HepG2 (cell line): ENCODE data around the gene BCL2L2. TPM values are rescaled to one million over a fixed set of nuclear protein-coding genes. Genes with fewer than 3 reads are reported as not detected.

ENCODE experiments used
- ATF4 ChIP-seq, 2 experiments: fragments of 450-650 bp in 1 of 2; sonication (generic) in 1 of 2; formaldehyde crosslinking; IDR thresholded peaks; 2 replicates each; pipeline versions ENCODE4 v1.5.0 to v1.8.0; 2020 to 2022; ENCODE audit warnings: mild to moderate bottlenecking in 1 of 2, missing genetic modification reagents in 1 of 2
- CBFB ChIP-seq: sonication (generic); formaldehyde crosslinking; IDR thresholded peaks from 2 replicates; pipeline ENCODE4 v1.4.0; 2020; ENCODE audit warnings: missing genetic modification reagents
- CENPX ChIP-seq: sonication (generic); formaldehyde crosslinking; IDR thresholded peaks from 2 replicates; pipeline ENCODE4 v1.9.0; 2021; ENCODE audit warnings: mild to moderate bottlenecking, missing genetic modification reagents, moderate library complexity
- DR1 ChIP-seq: sonication (generic); formaldehyde crosslinking; IDR thresholded peaks from 2 replicates; pipeline ENCODE4 v1.8.0; 2021; ENCODE audit warnings: mild to moderate bottlenecking, missing genetic modification reagents, inconsistent platforms
- FOXC1 ChIP-seq: sonication (generic); formaldehyde crosslinking; IDR thresholded peaks from 2 replicates; pipeline ENCODE4 v1.8.0; 2022; ENCODE audit warnings: mild to moderate bottlenecking, missing genetic modification reagents, borderline replicate concordance
- HOXA7 ChIP-seq: sonication (generic); formaldehyde crosslinking; IDR thresholded peaks from 2 replicates; pipeline ENCODE4 v1.8.1; 2022; ENCODE audit warnings: mild to moderate bottlenecking, missing genetic modification reagents, moderate library complexity
- IRF2 ChIP-seq: IDR thresholded peaks from 2 replicates; pipeline ENCODE4 v1.6.1; 2018; ENCODE audit warnings: missing genetic modification reagents, missing compliant biosample characterization
- PCBP2 ChIP-seq: fragments of 200-400 bp; formaldehyde crosslinking; optimal IDR thresholded peaks from 2 replicates; pipeline ENCODE3; 2018; ENCODE audit warnings: low read length, low read depth; ENCODE audit not compliant: poor library complexity, severe bottlenecking
- POGK ChIP-seq: sonication (generic); formaldehyde crosslinking; conservative IDR thresholded peaks from 2 replicates; pipeline ENCODE4 v1.8.0; 2022; ENCODE audit warnings: mild to moderate bottlenecking, moderate library complexity, missing genetic modification reagents
- REST ChIP-seq, 2 experiments: IDR thresholded peaks; 2 replicates each; pipeline ENCODE4 v1.6.1; 2011 to 2012; ENCODE audit warnings: low read length in 2 of 2, borderline replicate concordance in 1 of 2, low read depth in 1 of 2, mild to moderate bottlenecking in 1 of 2, moderate library complexity in 1 of 2
- ZBTB26 ChIP-seq: IDR thresholded peaks from 2 replicates; pipeline ENCODE4 v1.6.1; 2016; ENCODE audit warnings: missing compliant biosample characterization, missing genetic modification reagents, borderline replicate concordance
- ZNF281 ChIP-seq: sonication (generic); formaldehyde crosslinking; IDR thresholded peaks from 2 replicates; pipeline ENCODE4 v1.4.0; 2020; ENCODE audit warnings: missing genetic modification reagents, borderline replicate concordance
- ZNF296 ChIP-seq: sonication (generic); formaldehyde crosslinking; conservative IDR thresholded peaks from 2 replicates; pipeline ENCODE4 v1.5.0; 2020; ENCODE audit warnings: mild to moderate bottlenecking, missing genetic modification reagents
- polyA plus RNA-seq, 8 experiments: library from polyadenylated mRNA; depleted of rRNA in 3 of 8; stranded (reverse) in 7 of 8; unstranded in 1 of 8; fragments of >200 nt; fragmentation: Illumina TruSeq in 4 of 8; extraction: Trizol in 4 of 8; gene quantifications; 2 replicates each; pipeline versions ENCODE4 v1.2.1 to v1.2.3, GENCODE V29; 2011 to 2016; ENCODE audit warnings: low read depth in 4 of 8, missing spikeins in 1 of 8, mixed read lengths in 1 of 8; ENCODE audit not compliant: insufficient read depth in 1 of 8
- total RNA-seq, 5 experiments: library from RNA; depleted of rRNA; stranded (reverse); fragments of >200 nt; fragmentation: Illumina TruSeq; extraction: Trizol; gene quantifications; 2 replicates each; pipeline ENCODE4 v1.2.3, GENCODE V29; 2016; ENCODE audit warnings: low read depth in 1 of 5
- TF ChIP-seq, protein P1 (sequence below): sonication (generic); formaldehyde crosslinking; IDR thresholded peaks from 2 replicates; pipeline ENCODE4 v1.4.0; 2020; ENCODE audit warnings: mild to moderate bottlenecking, missing genetic modification reagents

BCL2L2 gene
- total and polyA plus RNA-seq, 2 of the 13 experiments (the other 11 are each of a cell fraction or from before 2014, with no cell fraction given) = 28.1 to 49.8 TPM

DNA sequence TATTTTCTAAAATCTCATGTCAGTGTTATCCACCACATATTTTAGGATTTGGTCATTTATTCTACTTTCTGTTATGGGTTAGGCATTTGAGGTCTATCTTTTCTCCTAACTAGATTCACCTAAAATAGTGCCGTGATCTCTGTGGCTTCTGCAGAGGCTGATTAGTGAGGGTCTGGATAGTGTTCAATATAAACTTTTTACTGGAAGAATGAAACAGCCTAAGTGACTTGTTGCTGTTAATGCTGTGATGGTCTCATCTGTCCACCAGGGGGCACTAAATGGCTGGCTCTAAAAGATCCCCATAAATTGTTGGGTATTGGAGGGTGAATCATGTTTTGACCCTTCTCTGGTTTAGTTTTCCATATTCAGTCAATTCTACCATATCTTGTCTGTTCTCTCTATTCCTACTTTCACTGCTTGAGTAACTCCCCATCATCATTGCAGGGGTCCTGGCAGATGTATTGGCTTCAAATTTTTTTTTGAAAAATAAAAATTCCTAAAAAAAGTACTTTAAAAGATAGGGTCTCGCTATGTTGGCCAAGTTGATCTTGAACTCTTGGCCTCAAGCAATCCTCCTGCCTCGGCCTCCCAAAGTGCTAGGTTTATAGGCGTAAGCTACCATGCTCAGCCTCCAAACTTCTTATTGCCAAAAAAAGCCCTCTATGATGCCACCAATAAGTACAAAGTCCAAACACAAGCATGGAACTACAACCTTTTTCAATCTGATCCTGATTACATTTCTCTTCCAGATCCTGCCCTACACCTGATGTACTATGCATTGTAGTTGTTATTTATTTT, 21.5 kb downstream of the BCL2L2 start (continued):
- TF ChIP-seq REST (IDR thresholded peaks at IDR 0.05; ENCODE audit: borderline replicate concordance in 1 of 2, low read depth in 1 of 2, low read length in 2 of 2) = no peak
- TF ChIP-seq ZBTB26 (CRISPR knock-in tag) = no peak
- TF ChIP-seq ZNF281 (CRISPR knock-in tag) = no peak
- TF ChIP-seq POGK = peak; percentile 89
- no peak for TF ChIP-seq CBFB
- peak; percentile 54; the same call in 1 of the 2 replicates for TF ChIP-seq FOXC1 (CRISPR knock-in tag)
- no peak for TF ChIP-seq HOXA7 (CRISPR knock-in tag)
- TF ChIP-seq, protein P1, sequence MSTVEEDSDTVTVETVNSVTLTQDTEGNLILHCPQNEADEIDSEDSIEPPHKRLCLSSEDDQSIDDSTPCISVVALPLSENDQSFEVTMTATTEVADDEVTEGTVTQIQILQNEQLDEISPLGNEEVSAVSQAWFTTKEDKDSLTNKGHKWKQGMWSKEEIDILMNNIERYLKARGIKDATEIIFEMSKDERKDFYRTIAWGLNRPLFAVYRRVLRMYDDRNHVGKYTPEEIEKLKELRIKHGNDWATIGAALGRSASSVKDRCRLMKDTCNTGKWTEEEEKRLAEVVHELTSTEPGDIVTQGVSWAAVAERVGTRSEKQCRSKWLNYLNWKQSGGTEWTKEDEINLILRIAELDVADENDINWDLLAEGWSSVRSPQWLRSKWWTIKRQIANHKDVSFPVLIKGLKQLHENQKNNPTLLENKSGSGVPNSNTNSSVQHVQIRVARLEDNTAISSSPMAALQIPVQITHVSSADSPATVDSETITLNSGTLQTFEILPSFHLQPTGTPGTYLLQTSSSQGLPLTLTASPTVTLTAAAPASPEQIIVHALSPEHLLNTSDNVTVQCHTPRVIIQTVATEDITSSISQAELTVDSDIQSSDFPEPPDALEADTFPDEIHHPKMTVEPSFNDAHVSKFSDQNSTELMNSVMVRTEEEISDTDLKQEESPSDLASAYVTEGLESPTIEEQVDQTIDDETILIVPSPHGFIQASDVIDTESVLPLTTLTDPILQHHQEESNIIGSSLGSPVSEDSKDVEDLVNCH (CRISPR knock-in tag) = no peak
- no peak for TF ChIP-seq ATF4 (CRISPR knock-in tag; IDR thresholded peaks at IDR 0.05)
- no peak for TF ChIP-seq DR1 (CRISPR knock-in tag)
- TF ChIP-seq CENPX = no peak
- no peak for TF ChIP-seq ZNF296
- 0 out of 2 replicates have a peak, but pooled peaks have one; percentile 45 for TF ChIP-seq IRF2 (CRISPR knock-in tag)
- TF ChIP-seq PCBP2 = no peak
